Neuron (in vitro differentiated cells): ENCODE results near the gene IFI44L.
A peak's percentile ranks its signal among the peaks of the same experiment; 100 is the strongest.

Experiments
- H2AFZ ChIP-seq: one replicate; pipeline ENCODE4 v1.6.1; 2013; ENCODE audit warnings: low read depth, mild to moderate bottlenecking, inconsistent platforms, low read length, moderate library complexity
- H3K27me3 ChIP-seq: one replicate; pipeline ENCODE4 v1.6.1; 2013; ENCODE audit warnings: low read length; ENCODE audit not compliant: insufficient read depth
- H3K36me3 ChIP-seq: one replicate; pipeline ENCODE4 v1.6.1; 2013; ENCODE audit warnings: low read length; ENCODE audit not compliant: insufficient read depth
- H3K4me1 ChIP-seq: one replicate; pipeline ENCODE4 v1.6.1; 2013; ENCODE audit warnings: low read length; ENCODE audit not compliant: insufficient read depth
- H3K4me3 ChIP-seq: 2 replicates; pipeline ENCODE4 v1.5.1; 2013; ENCODE audit warnings: mild to moderate bottlenecking, low read length, moderate library complexity
- H3K9me3 ChIP-seq: one replicate; pipeline ENCODE4 v1.6.1; 2013; ENCODE audit warnings: low read length

Gene IFI44L

GRCh38 chr1:78617615-78618026 is 2.6 kb upstream of the IFI44L start:
- H2AFZ ChIP-seq: peak overlapping the region; percentile 23
- H3K4me3 ChIP-seq: no peak overlapping the region
- peaks cover 3% of the 10 kb centered on the region for H3K4me1 ChIP-seq
- H3K36me3 ChIP-seq: no peaks in the 10 kb centered on the region
- H3K9me3 ChIP-seq: no peaks in the 10 kb centered on the region
- no peaks in the 10 kb centered on the region for H3K27me3 ChIP-seq

- Histone ChIP-seq H3K9me3 (no peaks in the 10 kb centered on the region), H3K36me3 (no peaks in the 10 kb centered on the region), H3K4me1 (peaks cover 3% of the 10 kb centered on the region), H3K4me3 (no peak overlapping the region), H2AFZ (no peak overlapping the region), H3K27me3 (no peaks in the 10 kb centered on the region)
Measured at GRCh38 chr1:78619032-78619431, 1.2 kb upstream of the IFI44L start.

GRCh38 chr1:78619446-78619802 is 824 bp upstream of the IFI44L start:
- Histone ChIP-seq H2AFZ (no peak overlapping the region), H3K4me1 (peaks cover 3% of the 10 kb centered on the region), H3K9me3 (no peaks in the 10 kb centered on the region), H3K27me3 (no peaks in the 10 kb centered on the region), H3K4me3 (no peak overlapping the region), H3K36me3 (no peaks in the 10 kb centered on the region)

- H3K27me3 ChIP-seq: no peaks in the 10 kb centered on the region
- no peaks in the 10 kb centered on the region for H3K36me3 ChIP-seq
- no peaks in the 10 kb centered on the region for H3K9me3 ChIP-seq
- H3K4me3 ChIP-seq: no peak overlapping the region
- peaks cover 3% of the 10 kb centered on the region for H3K4me1 ChIP-seq
- peak overlapping the region; percentile 36 for H2AFZ ChIP-seq
Measured at GRCh38 chr1:78620666-78621065, 418 bp downstream of the IFI44L start.

- no peaks in the 10 kb centered on the region for H3K36me3 ChIP-seq
- H3K27me3 ChIP-seq: no peaks in the 10 kb centered on the region
- H3K9me3 ChIP-seq: no peaks in the 10 kb centered on the region
- H3K4me1 ChIP-seq: peaks cover 3% of the 10 kb centered on the region
- no peak overlapping the region for H3K4me3 ChIP-seq
- no peak overlapping the region for H2AFZ ChIP-seq
Measured at GRCh38 chr1:78622548-78622947, 2.3 kb downstream of the IFI44L start.

- H3K36me3 ChIP-seq: no peaks in the 10 kb centered on the region
- H3K4me1 ChIP-seq: peaks cover 3% of the 10 kb centered on the region
- no peaks in the 10 kb centered on the region for H3K27me3 ChIP-seq
- no peak overlapping the region for H2AFZ ChIP-seq
- no peaks in the 10 kb centered on the region for H3K9me3 ChIP-seq
- H3K4me3 ChIP-seq: no peak overlapping the region
Measured at GRCh38 chr1:78624035-78624434, 3.8 kb downstream of the IFI44L start.

- H3K27me3 ChIP-seq: no peaks in the 10 kb centered on the region
- H3K9me3 ChIP-seq: no peaks in the 10 kb centered on the region
- H2AFZ ChIP-seq: no peak overlapping the region
- no peaks in the 10 kb centered on the region for H3K4me1 ChIP-seq
- H3K36me3 ChIP-seq: no peaks in the 10 kb centered on the region
- H3K4me3 ChIP-seq: no peak overlapping the region
Measured at GRCh38 chr1:78627321-78627720, 7.1 kb downstream of the IFI44L start.

- Histone ChIP-seq H3K9me3 (no peaks in the 10 kb centered on the region), H3K36me3 (no peaks in the 10 kb centered on the region), H2AFZ (no peak overlapping the region), H3K4me3 (no peak overlapping the region), H3K27me3 (no peaks in the 10 kb centered on the region), H3K4me1 (no peaks in the 10 kb centered on the region)
Measured at GRCh38 chr1:78630600-78630999, 10.4 kb downstream of the IFI44L start.

GRCh38 chr1:78633209-78633608 is 13.0 kb downstream of the IFI44L start:
- Histone ChIP-seq H2AFZ (no peak overlapping the region), H3K4me1 (no peaks in the 10 kb centered on the region), H3K4me3 (no peak overlapping the region), H3K27me3 (no peaks in the 10 kb centered on the region), H3K9me3 (no peaks in the 10 kb centered on the region), H3K36me3 (no peaks in the 10 kb centered on the region)

GRCh38 chr1:78640462-78640861 is 20.2 kb downstream of the IFI44L start:
- H2AFZ ChIP-seq: no peak overlapping the region
- no peaks in the 10 kb centered on the region for H3K27me3 ChIP-seq
- H3K9me3 ChIP-seq: no peaks in the 10 kb centered on the region
- no peak overlapping the region for H3K4me3 ChIP-seq
- H3K36me3 ChIP-seq: no peaks in the 10 kb centered on the region
- H3K4me1 ChIP-seq: no peaks in the 10 kb centered on the region

- no peaks in the 10 kb centered on the region for H3K27me3 ChIP-seq
- no peaks in the 10 kb centered on the region for H3K9me3 ChIP-seq
Measured at GRCh38 chr1:78641558-78641957, 21.3 kb downstream of the IFI44L start.

GRCh38 chr1:78645723-78646122 is 25.5 kb downstream of the IFI44L start:
- no peak overlapping the region for H2AFZ ChIP-seq
- H3K27me3 ChIP-seq: no peaks in the 10 kb centered on the region
- no peaks in the 10 kb centered on the region for H3K9me3 ChIP-seq
- H3K4me3 ChIP-seq: no peak overlapping the region
- H3K36me3 ChIP-seq: no peaks in the 10 kb centered on the region
- no peaks in the 10 kb centered on the region for H3K4me1 ChIP-seq

More at GRCh38 chr1:78641558-78641957, 21.3 kb downstream of the IFI44L start:
- Histone ChIP-seq H3K4me3 (no peak overlapping the region), H3K4me1 (no peaks in the 10 kb centered on the region), H3K36me3 (no peaks in the 10 kb centered on the region), H2AFZ (no peak overlapping the region)

GRCh38 chr1:78647238-78647637 is 27.0 kb downstream of the IFI44L start:
- Histone ChIP-seq H3K9me3 (no peaks in the 10 kb centered on the region), H3K4me1 (no peaks in the 10 kb centered on the region), H2AFZ (no peak overlapping the region), H3K27me3 (no peaks in the 10 kb centered on the region), H3K4me3 (no peak overlapping the region), H3K36me3 (no peaks in the 10 kb centered on the region)

- no peaks in the 10 kb centered on the region for H3K36me3 ChIP-seq
- no peak within 1 kb of the TSS for H2AFZ ChIP-seq
- H3K4me3 ChIP-seq: no peak within 1 kb of the TSS
Measured at GRCh38 chr1:78649628-78650027, 29.4 kb downstream of the IFI44L start, which contains the start of gene IFI44. Gene IFI44, plus strand, starts transcription at chr1:78649831. Its CDS starts 365 bp downstream, at chr1:78650196.

More at GRCh38 chr1:78649628-78650027, 29.4 kb downstream of the IFI44L start, which contains the start of gene IFI44:
- Histone ChIP-seq H3K4me1 (no peaks in the 10 kb centered on the region), H3K27me3 (no peaks in the 10 kb centered on the region), H3K9me3 (no peaks in the 10 kb centered on the region)
